H9 (cell line): ENCODE results near the gene MCU. TPM values are rescaled to one million over a fixed set of nuclear protein-coding genes. Genes with fewer than 3 reads are reported as not detected.

Experiments used
- DNase-seq: peaks from one replicate; pipeline ENCODE4 v3.0.0-alpha.2; 2017
- H2AFZ ChIP-seq: one replicate; pipeline ENCODE4 v1.6.1; 2013; ENCODE audit warnings: mild to moderate bottlenecking, low read length, control low read depth, moderate library complexity
- H2AK5ac ChIP-seq: 2 replicates; pipeline ENCODE4 v1.6.1; 2013; ENCODE audit warnings: low read length, control low read depth, mixed read lengths; ENCODE audit not compliant: insufficient read length
- H2BK120ac ChIP-seq: one replicate; pipeline ENCODE4 v1.6.1; 2013; ENCODE audit warnings: low read depth, mild to moderate bottlenecking, low read length, control low read depth, inconsistent platforms; ENCODE audit not compliant: poor library complexity, severe bottlenecking
- H2BK12ac ChIP-seq: 2 replicates; pipeline ENCODE4 v1.6.1; 2013; ENCODE audit warnings: low read length, control low read depth, mixed read lengths, low read depth; ENCODE audit not compliant: insufficient read length
- H2BK15ac ChIP-seq: 2 replicates; pipeline ENCODE4 v1.6.1; 2013; ENCODE audit warnings: low read depth, low read length, control low read depth
- H2BK20ac ChIP-seq: one replicate; pipeline ENCODE4 v1.6.1; 2013; ENCODE audit warnings: low read depth, mild to moderate bottlenecking, low read length, control low read depth, inconsistent platforms; ENCODE audit not compliant: poor library complexity, severe bottlenecking
- H2BK5ac ChIP-seq: 2 replicates; pipeline ENCODE4 v1.6.1; 2013; ENCODE audit warnings: low read length, control low read depth, mixed read lengths; ENCODE audit not compliant: insufficient read length
- H3K14ac ChIP-seq: 2 replicates; pipeline ENCODE4 v1.6.1; 2013; ENCODE audit warnings: low read length, control low read depth; ENCODE audit not compliant: insufficient read depth
- H3K18ac ChIP-seq: 2 replicates; pipeline ENCODE4 v1.6.1; 2013; ENCODE audit warnings: low read depth, mild to moderate bottlenecking, mixed read lengths, low read length, control low read depth; ENCODE audit not compliant: insufficient read length
- H3K23ac ChIP-seq: 2 replicates; pipeline ENCODE4 v1.6.1; 2013; ENCODE audit warnings: low read length, control low read depth, mixed read lengths, low read depth; ENCODE audit not compliant: insufficient read length
- H3K23me2 ChIP-seq: 2 replicates; pipeline ENCODE4 v1.6.1; 2013; ENCODE audit warnings: low read depth, mild to moderate bottlenecking, mixed read lengths, low read length, control low read depth; ENCODE audit not compliant: insufficient read length, poor library complexity, severe bottlenecking
- H3K27ac ChIP-seq: 2 replicates; pipeline ENCODE4 v1.5.1; 2013; ENCODE audit warnings: low read length, control low read depth, mixed read lengths, low read depth; ENCODE audit not compliant: insufficient read length
- H3K27me3 ChIP-seq: 2 replicates; pipeline ENCODE4 v1.6.1; 2013; ENCODE audit warnings: low read length, control low read depth, inconsistent platforms; ENCODE audit not compliant: insufficient read depth
- H3K4ac ChIP-seq: 2 replicates; pipeline ENCODE4 v1.6.1; 2013; ENCODE audit warnings: low read depth, mild to moderate bottlenecking, control low read depth, inconsistent platforms, low read length, moderate library complexity
- H3K4me1 ChIP-seq: 2 replicates; pipeline ENCODE4 v1.6.1; 2013; ENCODE audit warnings: low read length, control low read depth, inconsistent platforms; ENCODE audit not compliant: insufficient read depth
- H3K4me2 ChIP-seq: 2 replicates; pipeline ENCODE4 v1.6.1; 2013; ENCODE audit warnings: low read length, control low read depth, mixed read lengths; ENCODE audit not compliant: insufficient read length, insufficient read depth
- H3K56ac ChIP-seq: 2 replicates; pipeline ENCODE4 v1.6.1; 2013; ENCODE audit warnings: low read depth, mild to moderate bottlenecking, mixed read lengths, low read length, control low read depth; ENCODE audit not compliant: insufficient read length
- H3K79me1 ChIP-seq: 2 replicates; pipeline ENCODE4 v1.6.1; 2013; ENCODE audit warnings: low read depth, mild to moderate bottlenecking, moderate library complexity, low read length, control low read depth, inconsistent platforms; ENCODE audit not compliant: insufficient read depth, poor library complexity, severe bottlenecking
- H3K79me2 ChIP-seq: 2 replicates; pipeline ENCODE4 v1.6.1; 2013; ENCODE audit warnings: low read length, control low read depth, inconsistent platforms; ENCODE audit not compliant: insufficient read depth
- H3K9ac ChIP-seq: 2 replicates; pipeline ENCODE4 v1.6.1; 2013; ENCODE audit warnings: low read length, control low read depth, mixed read lengths; ENCODE audit not compliant: insufficient read length; ENCODE audit errors: extremely low read depth
- H3K9me3 ChIP-seq: one replicate; pipeline ENCODE4 v1.6.1; 2013; ENCODE audit warnings: low read depth, low read length, inconsistent platforms; ENCODE audit not compliant: control insufficient read depth
- H3T11ph ChIP-seq: one replicate; pipeline ENCODE4 v1.6.1; 2013; ENCODE audit warnings: mild to moderate bottlenecking, low read length, control low read depth, inconsistent platforms
- H4K20me1 ChIP-seq: one replicate; pipeline ENCODE4 v1.6.1; 2013; ENCODE audit not compliant: control insufficient read depth, insufficient read length, insufficient read depth
- H4K5ac ChIP-seq: 2 replicates; pipeline ENCODE4 v1.6.1; 2013; ENCODE audit warnings: low read depth, mild to moderate bottlenecking, mixed read lengths, low read length, control low read depth; ENCODE audit not compliant: insufficient read length
- H4K8ac ChIP-seq: replicated peaks from 2 replicates; pipeline ENCODE4 v1.6.1; 2013; ENCODE audit warnings: low read length, control low read depth, mixed read lengths, low read depth; ENCODE audit not compliant: insufficient read length
- H4K91ac ChIP-seq: 2 replicates; pipeline ENCODE4 v1.6.1; 2013; ENCODE audit warnings: low read depth, mild to moderate bottlenecking, moderate library complexity, mixed read lengths, low read length, control low read depth; ENCODE audit not compliant: insufficient read length
- H3K27ac Mint-ChIP-seq, 3 experiments: 2 replicates in 2 of 3; 3 replicates in 1 of 3; pipeline ENCODE4 v1.8.0; 2020 to 2021; ENCODE audit warnings: mixed read lengths in 3 of 3, mild to moderate bottlenecking in 1 of 3, moderate library complexity in 1 of 3
- H3K27me3 Mint-ChIP-seq: 2 replicates; pipeline ENCODE4 v1.8.0; 2021; ENCODE audit warnings: low read depth, mild to moderate bottlenecking, moderate library complexity, mixed read lengths
- H3K36me3 Mint-ChIP-seq, 3 experiments: 2 replicates in 2 of 3; 3 replicates in 1 of 3; pipeline ENCODE4 v1.8.0; 2020 to 2021; ENCODE audit warnings: low read depth in 3 of 3, mixed read lengths in 3 of 3; ENCODE audit not compliant: insufficient read depth in 1 of 3
- H3K4me1 Mint-ChIP-seq, 2 experiments: 2 replicates each; pipeline ENCODE4 v1.8.0; 2020; ENCODE audit warnings: mixed read lengths in 2 of 2
- H3K4me3 Mint-ChIP-seq, 2 experiments: 2 replicates in 1 of 2; 3 replicates in 1 of 2; pipeline ENCODE4 v1.8.0; 2020 to 2021; ENCODE audit warnings: mild to moderate bottlenecking in 2 of 2, mixed read lengths in 2 of 2, moderate library complexity in 1 of 2
- H3K9me3 Mint-ChIP-seq, 2 experiments: 2 replicates in 1 of 2; 3 replicates in 1 of 2; pipeline ENCODE4 v1.8.0; 2020; ENCODE audit warnings: mild to moderate bottlenecking in 2 of 2, mixed read lengths in 2 of 2, moderate library complexity in 1 of 2
- WGBS: extraction: QIAGEN DNeasy Blood & Tissue Kit; methylation state at CpG from one replicate; pipeline ENCODE4 v1.1.7; 2013; ENCODE audit warnings: missing lambda C conversion rate, low lambda C conversion rate, mixed read lengths; ENCODE audit not compliant: insufficient read length; ENCODE audit errors: extremely low coverage; 5-methylcytosine and 5-hydroxymethylcytosine counted together
- total RNA-seq: library from RNA; stranded (reverse); gene quantifications from 2 replicates; pipeline ENCODE4 v1.2.1, GENCODE V29; 2021
- TF ChIP-seq, protein P1 (sequence below): fragments of 200-600 bp; sonication (generic); conservative IDR thresholded peaks from 3 replicates; pipeline ENCODE4 v1.8.0; 2021; ENCODE audit warnings: antibody characterized with exemption, mild to moderate bottlenecking

MCU gene
- total RNA-seq, 1 experiment from 2014 or later: 36.6 TPM

- TF ChIP-seq, protein P1, sequence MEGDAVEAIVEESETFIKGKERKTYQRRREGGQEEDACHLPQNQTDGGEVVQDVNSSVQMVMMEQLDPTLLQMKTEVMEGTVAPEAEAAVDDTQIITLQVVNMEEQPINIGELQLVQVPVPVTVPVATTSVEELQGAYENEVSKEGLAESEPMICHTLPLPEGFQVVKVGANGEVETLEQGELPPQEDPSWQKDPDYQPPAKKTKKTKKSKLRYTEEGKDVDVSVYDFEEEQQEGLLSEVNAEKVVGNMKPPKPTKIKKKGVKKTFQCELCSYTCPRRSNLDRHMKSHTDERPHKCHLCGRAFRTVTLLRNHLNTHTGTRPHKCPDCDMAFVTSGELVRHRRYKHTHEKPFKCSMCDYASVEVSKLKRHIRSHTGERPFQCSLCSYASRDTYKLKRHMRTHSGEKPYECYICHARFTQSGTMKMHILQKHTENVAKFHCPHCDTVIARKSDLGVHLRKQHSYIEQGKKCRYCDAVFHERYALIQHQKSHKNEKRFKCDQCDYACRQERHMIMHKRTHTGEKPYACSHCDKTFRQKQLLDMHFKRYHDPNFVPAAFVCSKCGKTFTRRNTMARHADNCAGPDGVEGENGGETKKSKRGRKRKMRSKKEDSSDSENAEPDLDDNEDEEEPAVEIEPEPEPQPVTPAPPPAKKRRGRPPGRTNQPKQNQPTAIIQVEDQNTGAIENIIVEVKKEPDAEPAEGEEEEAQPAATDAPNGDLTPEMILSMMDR: no peak
- no peak overlapping the region for H2BK5ac ChIP-seq
- H3K14ac ChIP-seq: no peak overlapping the region
- H3K4me3 Mint-ChIP-seq: no peak overlapping the region
- no peak overlapping the region for H3K56ac ChIP-seq
- no peak overlapping the region for H2BK12ac ChIP-seq
- H4K91ac ChIP-seq: no peak overlapping the region
- no peak overlapping the region for H2BK20ac ChIP-seq
- no peak overlapping the region for H3K9ac ChIP-seq
- H3K18ac ChIP-seq: no peak overlapping the region
- H3K23me2 ChIP-seq: no peaks in the 10 kb centered on the region
- H2AK5ac ChIP-seq: no peak overlapping the region
- H3K27me3 ChIP-seq: no peaks in the 10 kb centered on the region
- no peaks in the 10 kb centered on the region for H3K9me3 ChIP-seq
- H3K27ac Mint-ChIP-seq: no peak overlapping the region
- H3K79me1 ChIP-seq: no peaks in the 10 kb centered on the region
- H3K23ac ChIP-seq: no peak overlapping the region
- H2AFZ ChIP-seq: no peak overlapping the region
- H3K9me3 Mint-ChIP-seq: no peaks in the 10 kb centered on the region
- no peak for DNase-seq
- H3T11ph ChIP-seq: no peak overlapping the region
- H4K20me1 ChIP-seq: no peaks in the 10 kb centered on the region
- H4K5ac ChIP-seq: no peak overlapping the region
- H3K4ac ChIP-seq: no peak overlapping the region
- no peak overlapping the region for H2BK15ac ChIP-seq
- WGBS: no CpG with 5 or more reads among the region's 4 CpGs
- no peaks in the 10 kb centered on the region for H3K36me3 Mint-ChIP-seq
- no peaks in the 10 kb centered on the region for H3K4me1 ChIP-seq
- H4K8ac ChIP-seq: no peak overlapping the region
- no peak overlapping the region for H2BK120ac ChIP-seq
- no peaks in the 10 kb centered on the region for H3K4me1 Mint-ChIP-seq
- H3K27ac ChIP-seq: no peak overlapping the region
- H3K27me3 Mint-ChIP-seq: no peaks in the 10 kb centered on the region
- no peaks in the 10 kb centered on the region for H3K79me2 ChIP-seq
- H3K4me2 ChIP-seq: no peak overlapping the region
These were observed 12.1 kb upstream of the MCU start for GRCh38 chr10:72679838-72680241.
